Globus pallidus (tissue), 1 donor: ENCODE data around the gene IL36A.
A peak's percentile ranks its signal among the peaks of the same experiment; 100 is the strongest.

Experiments
- DNase-seq: peaks from one replicate; pipeline ENCODE4 v3.0.0-alpha.2; 2015; ENCODE audit warnings: low spot score

The IL36A gene

GRCh38 chr2:113005030-113005509, at the start of gene IL36A:
Gene IL36A (plus strand): TSS chr2:113005459. CDS start chr2:113005872, 413 bp downstream.
- DNase-seq: no peak

- no peak for DNase-seq
Observed at GRCh38 chr2:112957511-112957910, 47.7 kb upstream of the IL36A start.

- peak; percentile 35 for DNase-seq
Observed at GRCh38 chr2:112958428-112959108, 46.7 kb upstream of the IL36A start.

- DNase-seq: no peak
Observed at GRCh38 chr2:112959109-112959812, 46.0 kb upstream of the IL36A start.

- no peak for DNase-seq
Observed at GRCh38 chr2:112960230-112960825, 44.9 kb upstream of the IL36A start.

- DNase-seq: no peak
Observed at GRCh38 chr2:112962308-112963175, 42.7 kb upstream of the IL36A start.

- DNase-seq: no peak
Observed at GRCh38 chr2:112967023-112967422, 38.2 kb upstream of the IL36A start.

GRCh38 chr2:112972423-112973086, 32.7 kb upstream of the IL36A start:
- DNase-seq: no peak

- no peak for DNase-seq
Observed at GRCh38 chr2:112973156-112973555, 32.1 kb upstream of the IL36A start.

GRCh38 chr2:112977559-112978056, 27.7 kb upstream of the IL36A start, which contains the start of gene IL36G:
Gene IL36G (plus strand): TSS chr2:112978006. CDS start chr2:112978639, 633 bp downstream.
- DNase-seq: no peak

- no peak for DNase-seq
Observed at GRCh38 chr2:112979731-112980130, 25.5 kb upstream of the IL36A start.

- DNase-seq: no peak
Observed at GRCh38 chr2:112980537-112980936, 24.7 kb upstream of the IL36A start.

GRCh38 chr2:112985090-112985489, 20.2 kb upstream of the IL36A start:
- no peak for DNase-seq

GRCh38 chr2:112989611-112990010, 15.6 kb upstream of the IL36A start:
- no peak for DNase-seq

- DNase-seq: no peak
Observed at GRCh38 chr2:112993831-112994230, 11.4 kb upstream of the IL36A start.

- DNase-seq: no peak
Observed at GRCh38 chr2:112994648-112995047, 10.6 kb upstream of the IL36A start.

GRCh38 chr2:112995346-112995920, 9.8 kb upstream of the IL36A start:
- DNase-seq: no peak

GRCh38 chr2:112996635-112997034, 8.6 kb upstream of the IL36A start:
- DNase-seq: no peak

GRCh38 chr2:112997151-112997550, 8.1 kb upstream of the IL36A start:
- DNase-seq: no peak

GRCh38 chr2:113000436-113000835, 4.8 kb upstream of the IL36A start:
- DNase-seq: no peak

GRCh38 chr2:113002677-113003076, 2.6 kb upstream of the IL36A start:
- DNase-seq: no peak
